ENCODE measurements around the gene NCBP1.
A peak's percentile ranks its signal among the peaks of the same experiment; 100 is the strongest.
"Not testable (repeated sequence)": the region's sequence is repeated elsewhere in the genome, so short reads cannot be mapped to it uniquely, and the experiment has no call there.

NCBP1 gene

DNA sequence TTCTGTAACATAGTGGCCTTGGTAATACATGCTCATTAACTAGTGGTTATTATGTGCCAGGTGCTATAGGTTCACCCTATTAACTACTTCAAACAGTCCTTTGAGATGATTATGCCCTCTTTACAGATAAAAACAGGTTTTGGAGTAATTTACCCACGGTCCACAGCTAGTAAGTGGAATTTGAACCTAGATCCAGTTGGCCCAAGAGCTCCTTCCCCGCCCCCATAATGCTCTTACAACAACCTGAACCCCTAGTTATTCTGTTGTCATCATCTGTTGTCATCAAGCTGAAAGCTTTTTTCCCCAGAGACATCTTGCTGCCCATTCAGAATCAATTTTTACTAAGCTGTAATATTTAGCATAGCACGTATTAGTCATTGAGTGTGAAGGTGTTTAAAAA, 40.3 kb downstream of the NCBP1 start:
- no peak for DNase-seq

DNA sequence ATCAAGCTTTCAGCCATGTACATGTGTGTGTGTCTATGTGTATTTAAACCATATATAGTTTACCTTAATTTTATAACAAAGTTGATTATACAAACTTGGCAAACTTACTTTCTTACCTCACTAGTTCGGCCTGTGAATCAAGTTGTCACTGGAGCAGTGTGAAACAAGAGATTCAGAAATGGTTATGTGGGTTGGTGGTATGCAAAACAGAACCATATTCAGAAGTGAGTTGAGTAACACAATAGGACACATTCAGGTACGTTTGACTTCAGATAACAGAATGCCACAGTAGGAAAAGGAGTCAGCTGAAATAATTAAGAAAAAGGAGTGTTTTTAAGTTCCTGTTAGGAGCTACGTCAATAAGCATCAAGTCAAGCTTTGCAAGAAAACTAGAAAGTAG, 42.0 kb downstream of the NCBP1 start:
- DNase-seq = no peak

DNA sequence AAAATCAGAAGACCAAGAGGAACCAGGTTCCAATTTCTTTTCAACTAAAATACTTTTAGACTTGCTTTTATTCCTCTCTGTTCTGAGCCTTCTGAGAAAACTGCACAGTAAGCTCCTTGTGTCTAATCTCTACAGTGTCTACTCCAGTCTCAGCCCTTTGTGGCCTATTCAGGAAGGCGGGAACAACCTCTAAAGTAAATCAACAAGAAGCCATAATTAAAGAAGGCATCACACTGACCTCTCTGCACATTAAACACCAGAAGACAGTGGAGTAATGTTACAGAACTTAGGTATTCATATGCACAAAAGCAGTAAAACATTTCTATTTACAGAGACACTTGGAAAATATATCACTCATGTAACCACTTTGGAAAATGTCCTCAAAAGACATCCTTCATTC, 48.6 kb downstream of the NCBP1 start:
- DNase-seq = no peak

DNA sequence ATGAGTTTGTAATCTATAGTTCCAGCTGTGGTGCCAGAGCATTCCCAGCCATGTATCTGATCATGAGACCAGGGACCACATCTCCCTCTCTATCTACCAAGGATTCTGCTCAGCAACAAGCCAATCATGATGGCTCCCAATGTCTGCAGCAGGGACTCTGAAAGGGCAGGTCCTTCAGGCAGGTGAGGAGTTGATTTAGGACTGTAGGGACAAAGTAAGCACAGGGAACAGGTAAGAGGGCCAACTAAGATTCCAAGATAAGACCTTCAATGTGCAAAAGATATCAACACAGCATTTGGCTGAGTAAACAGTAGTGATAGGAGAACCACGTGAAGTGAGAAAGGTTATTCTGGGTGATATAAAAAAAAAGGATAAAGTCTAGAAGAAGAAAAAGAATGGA, 55.0 kb downstream of the NCBP1 start:
- DNase-seq = no peak

- DNase-seq = no peak
Observed at GRCh38 chr9:97689401-97690180, 56.0 kb downstream of the NCBP1 start.

GRCh38 chr9:97694769-97695168, 61.1 kb downstream of the NCBP1 start:
- no peak for DNase-seq

DNA sequence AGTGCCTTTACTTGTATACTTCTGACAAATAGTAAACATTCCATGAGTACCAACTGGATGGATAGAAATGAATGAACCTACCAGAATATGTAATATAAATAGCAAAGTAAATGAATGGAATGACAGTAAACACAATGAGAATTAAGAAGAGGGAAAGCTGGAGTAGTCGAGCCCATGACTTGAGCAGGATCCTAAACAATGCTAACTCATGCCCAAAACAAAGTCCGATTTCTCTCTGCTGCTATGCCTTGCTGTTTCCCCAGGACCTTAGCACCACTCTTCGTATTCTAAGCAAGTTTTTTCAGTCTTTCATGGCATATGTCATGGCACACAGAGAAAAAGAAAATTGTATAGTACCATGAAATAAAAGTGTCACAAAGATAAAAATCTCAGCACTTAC, 61.8 kb downstream of the NCBP1 start:
- DNase-seq = no peak

DNA sequence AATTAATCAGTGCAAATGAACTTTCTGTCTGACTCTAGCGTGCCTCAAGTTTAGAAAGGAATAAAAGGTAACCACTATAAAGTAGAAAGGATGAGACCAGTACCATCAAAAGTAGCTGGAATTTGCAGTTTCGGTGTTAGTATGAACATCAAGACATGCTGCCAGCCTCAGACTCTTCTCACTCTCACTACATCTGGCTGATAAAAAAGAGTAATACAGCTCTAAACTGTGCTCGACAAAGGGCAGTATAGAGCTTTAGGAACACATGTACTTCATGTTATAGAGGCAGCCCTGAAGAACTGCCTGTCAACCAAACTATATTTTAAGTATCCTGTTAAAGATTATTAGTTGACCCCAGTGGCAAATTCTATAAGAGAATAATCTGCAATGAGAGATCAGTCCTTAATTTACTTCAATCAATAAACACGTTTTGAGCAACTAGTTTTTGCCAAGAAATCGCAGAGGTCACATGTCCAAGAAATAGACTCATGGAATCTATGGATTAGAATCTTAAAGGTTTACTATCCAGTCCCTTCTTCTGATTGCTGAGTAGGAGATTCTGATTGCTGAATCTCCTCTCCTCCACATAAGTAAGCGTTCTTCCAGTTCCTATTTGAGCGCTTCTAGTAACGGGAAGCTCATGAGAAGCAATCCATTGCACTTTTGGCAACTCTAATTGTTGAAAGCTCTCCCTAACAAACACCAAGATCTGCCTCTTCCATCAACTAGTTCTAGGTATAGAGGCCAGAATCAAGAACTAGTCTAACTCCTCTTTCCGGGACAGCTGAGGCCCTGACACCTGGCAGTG, 62.6 kb downstream of the NCBP1 start:
- DNase-seq = peak; percentile 40 to 70 (median 55)

DNA sequence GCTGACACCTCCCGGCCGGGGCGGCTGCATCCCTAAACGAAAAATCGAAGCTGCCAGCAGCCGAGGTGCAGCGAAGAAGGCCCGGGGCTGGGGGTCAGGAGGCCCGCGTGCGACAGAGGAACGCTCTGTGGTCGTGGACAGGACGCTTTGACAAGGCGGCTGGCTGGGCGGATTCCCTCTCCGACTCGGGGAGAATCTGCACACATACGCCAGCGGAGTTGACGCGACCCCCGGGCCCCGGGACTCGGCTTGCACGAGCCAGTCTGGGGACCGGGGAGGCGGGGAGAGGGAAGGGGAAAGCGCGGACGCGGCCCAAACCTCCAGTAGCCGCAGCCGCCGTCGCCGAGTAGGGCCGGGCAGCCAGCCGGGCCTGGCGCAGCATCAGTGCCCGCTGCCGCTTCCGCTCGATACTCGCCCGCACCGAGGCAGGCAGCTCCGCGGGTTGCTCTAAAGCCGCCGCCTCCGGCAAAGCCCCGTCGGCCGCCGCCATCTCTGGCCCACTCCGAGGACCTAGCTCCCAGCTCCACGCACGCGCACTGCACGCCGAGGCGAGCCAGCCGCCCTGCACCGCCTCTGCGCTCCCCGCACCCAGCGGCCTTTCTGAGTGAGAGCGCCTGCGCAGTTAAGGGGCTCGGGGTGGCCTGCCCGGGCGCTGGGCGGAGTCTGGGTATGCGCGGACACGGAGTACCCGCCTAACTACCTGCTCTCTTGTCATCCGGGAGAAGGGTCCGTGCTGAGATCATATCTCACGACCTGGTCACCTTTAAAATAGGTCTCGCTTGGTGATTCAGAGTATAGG, 63.4 kb downstream of the NCBP1 start, which contains the start of gene XPA:
TSS of gene XPA (minus strand) at position 538 of the 799 bp plus-strand sequence. CDS start at position 490, 48 bp downstream.
- peak; percentile 97 to 99 (median 98) for DNase-seq

- no peak for DNase-seq
Observed at GRCh38 chr9:97697837-97698236, 64.2 kb downstream of the NCBP1 start.

DNA sequence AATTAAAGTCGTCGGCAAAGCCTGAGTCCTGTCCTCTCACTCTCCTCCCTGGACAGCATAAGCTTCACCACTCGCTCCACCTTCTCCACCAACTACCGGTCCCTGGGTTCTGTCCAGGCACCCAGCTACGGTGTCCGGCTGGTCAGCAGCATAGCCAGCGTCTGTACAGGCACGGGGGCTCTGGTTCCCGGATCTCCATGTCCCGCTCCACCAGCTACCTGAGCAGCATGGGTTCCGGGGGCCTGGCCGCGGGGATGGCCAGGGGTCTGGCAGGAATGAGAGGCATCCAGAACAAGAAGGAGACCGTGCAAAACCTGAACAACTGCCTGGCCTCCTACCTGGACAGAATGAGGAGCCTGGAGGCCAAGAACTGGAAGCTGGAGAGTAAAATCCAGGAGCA, 65.2 kb downstream of the NCBP1 start:
- DNase-seq = no peak

DNA sequence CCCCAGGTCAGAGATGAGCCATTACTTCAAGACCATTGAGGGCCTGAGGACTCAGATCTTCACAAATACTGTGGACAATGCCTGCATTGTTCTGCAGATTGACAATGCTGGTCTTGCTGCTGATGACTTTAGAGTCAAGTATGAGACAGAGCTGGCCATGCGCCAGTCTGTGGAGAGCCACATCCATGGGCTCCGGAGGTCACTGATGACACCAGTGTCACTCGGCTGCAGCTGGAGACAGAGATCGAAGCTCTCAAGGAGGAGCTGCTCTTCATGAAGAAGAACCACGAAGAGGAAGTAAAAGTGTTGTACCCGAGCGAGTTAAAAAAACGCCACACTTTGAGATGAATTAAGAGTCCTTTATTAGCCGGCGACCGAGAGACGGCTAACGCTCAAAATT, 65.7 kb downstream of the NCBP1 start:
- peak; percentile 36 to 62 (median 54) for DNase-seq

- DNase-seq = not testable (repeated sequence)
Observed at GRCh38 chr9:97699824-97700223, 66.2 kb downstream of the NCBP1 start.

- DNase-seq = peak in 3 of 4 experiments; percentile 7 to 45 (median 18)
Observed at GRCh38 chr9:97703437-97704344, 70.1 kb downstream of the NCBP1 start.

DNA sequence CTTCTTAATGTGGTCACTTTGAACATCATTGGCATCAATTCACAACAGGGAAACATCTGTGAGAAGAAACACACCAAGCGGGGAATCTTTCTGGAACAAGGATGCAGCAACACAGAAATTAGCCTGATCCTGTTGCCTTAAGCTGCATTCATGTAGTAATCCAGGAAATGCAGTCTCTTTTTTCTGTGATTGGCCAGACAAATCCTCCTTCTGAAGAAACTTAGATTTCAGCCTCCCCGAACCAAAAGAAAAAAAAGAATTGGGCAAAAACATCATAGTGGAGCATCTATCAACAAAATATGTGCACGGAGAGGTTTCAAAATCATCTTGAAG, 70.7 kb downstream of the NCBP1 start:
- DNase-seq = no peak

GRCh38 chr9:97704851-97705250, 71.2 kb downstream of the NCBP1 start:
- no peak for DNase-seq

DNA sequence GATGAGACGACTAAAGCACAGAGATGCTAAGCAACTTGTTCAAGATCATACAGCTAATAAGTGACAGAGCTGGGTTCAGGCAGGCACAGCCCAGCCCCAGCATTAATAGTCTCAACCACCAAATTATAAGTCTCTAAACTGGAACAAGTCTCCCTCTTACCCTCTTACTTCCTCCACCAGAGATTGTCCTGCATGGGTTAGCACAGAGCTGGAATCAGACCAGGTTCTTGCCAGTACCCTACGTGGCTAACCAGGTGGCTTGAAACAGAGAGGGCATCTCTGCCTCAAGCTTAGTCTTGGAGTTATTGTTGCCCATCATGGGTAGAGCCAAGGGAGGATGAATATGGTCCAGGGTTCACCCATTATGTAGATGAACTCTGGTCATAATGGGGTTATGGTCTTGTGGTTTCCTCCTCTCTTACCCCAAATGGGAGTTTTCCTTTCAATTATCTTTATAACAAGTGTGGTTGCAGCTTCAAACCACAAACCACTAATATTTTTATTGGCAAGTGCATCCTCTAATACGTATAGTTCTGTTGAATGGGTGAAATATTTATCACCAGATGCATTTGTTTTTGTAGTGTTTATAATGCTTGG, 71.8 kb downstream of the NCBP1 start:
- no peak for DNase-seq

DNA sequence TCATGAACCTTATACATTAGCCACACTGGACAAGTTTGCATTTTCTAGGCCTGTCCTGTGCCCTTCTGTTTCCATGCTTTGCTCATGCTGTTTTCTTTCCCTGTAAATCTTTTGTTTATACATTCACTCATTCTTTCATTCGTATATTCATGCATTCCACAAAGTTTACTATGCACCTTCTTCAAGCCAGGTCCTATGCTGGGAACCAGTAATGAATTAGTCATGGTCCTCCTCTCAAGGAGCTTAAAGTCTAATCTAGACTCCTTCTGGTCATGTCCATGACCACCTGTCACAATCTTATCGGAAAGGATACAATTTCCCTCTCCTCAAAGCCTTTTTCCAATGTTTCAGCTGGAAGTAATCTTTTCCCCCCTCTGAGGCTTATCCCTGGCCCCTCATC, 72.6 kb downstream of the NCBP1 start:
- DNase-seq = no peak

DNA sequence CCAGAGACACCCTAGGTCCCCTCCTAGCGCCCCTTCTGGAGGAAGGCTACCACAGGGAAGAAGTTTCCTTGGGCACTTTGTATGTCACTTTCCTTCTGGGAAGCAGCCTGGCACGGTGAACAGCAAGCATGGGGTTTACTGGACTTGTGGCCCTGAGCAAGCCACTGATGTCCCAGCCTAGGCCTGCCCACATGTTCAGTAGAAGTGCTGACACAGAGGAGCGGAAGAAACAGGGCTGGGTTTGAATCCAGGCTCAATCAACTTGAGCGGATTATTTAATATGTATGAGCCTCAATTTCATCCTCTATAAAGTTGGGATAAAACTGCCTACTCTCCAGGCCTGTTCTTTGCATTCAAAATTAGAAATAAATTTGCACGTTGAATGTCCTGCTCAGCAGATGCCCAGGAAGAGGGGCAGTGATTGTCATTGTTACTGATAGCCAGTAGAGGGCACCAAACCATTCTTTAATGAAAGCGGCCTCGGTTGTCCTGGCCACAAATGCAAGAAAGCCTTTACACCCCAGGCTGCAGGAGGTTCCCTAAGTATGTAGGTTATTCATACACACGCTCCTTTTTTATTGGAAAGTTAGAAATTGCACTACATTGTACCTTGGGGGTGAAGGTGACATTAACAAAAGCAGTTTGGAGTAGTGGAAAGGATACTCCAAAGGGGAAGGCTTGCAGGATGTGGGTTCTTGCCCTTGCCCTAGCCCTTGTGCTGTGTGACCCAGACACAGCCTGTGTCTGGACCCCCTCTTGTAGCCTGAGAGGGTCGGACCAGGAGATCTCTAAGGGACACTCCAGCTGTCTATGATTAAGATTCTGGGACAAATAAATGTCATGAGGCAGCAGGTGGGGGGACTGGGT, 77.0 kb downstream of the NCBP1 start:
- peak; percentile 73 to 87 (median 76) for DNase-seq

- DNase-seq = no peak
Observed at GRCh38 chr9:97711223-97711626, 77.6 kb downstream of the NCBP1 start.

- peak in 1 of 4 experiments; percentile 16 for DNase-seq
Observed at GRCh38 chr9:97714435-97714834, 80.8 kb downstream of the NCBP1 start.

Data from suppressor macrophage (primary cell).